Thymus (tissue), 11 donors: ENCODE results near the gene CCDC85A. TPM values are rescaled to one million over a fixed set of nuclear protein-coding genes. Genes with fewer than 3 reads are reported as not detected.

Experiments used
- DNase-seq, 9 donors: peaks; one replicate each; pipeline ENCODE4 v3.0.0-alpha.2; 2013; ENCODE audit warnings: low spot score in 9 of 9, low read depth in 6 of 9, missing footprints in 1 of 9
- H3K27ac ChIP-seq, 2 donors: one replicate each; pipeline ENCODE4 v1.5.1; 2013; ENCODE audit warnings: control low read depth in 1 of 2, low read depth in 1 of 2, low read length in 1 of 2, mild to moderate bottlenecking in 1 of 2, moderate library complexity in 1 of 2
- H3K27me3 ChIP-seq, 2 donors: one replicate each; pipeline ENCODE4 v1.5.1; 2013; ENCODE audit warnings: low read length in 1 of 2; ENCODE audit not compliant: control insufficient read depth in 2 of 2, insufficient read depth in 1 of 2
- H3K36me3 ChIP-seq, 2 donors: one replicate each; pipeline ENCODE4 v1.5.1; 2013; ENCODE audit warnings: low read length in 1 of 2, mild to moderate bottlenecking in 1 of 2, moderate library complexity in 1 of 2; ENCODE audit not compliant: control insufficient read depth in 2 of 2, insufficient read depth in 2 of 2
- H3K4me1 ChIP-seq, 2 donors: one replicate each; pipeline ENCODE4 v1.5.1; 2013; ENCODE audit warnings: low read length in 2 of 2; ENCODE audit not compliant: control insufficient read depth in 2 of 2, insufficient read depth in 2 of 2
- H3K4me3 ChIP-seq, 2 donors: one replicate each; pipeline ENCODE4 v1.5.1; 2013; ENCODE audit warnings: low read length in 2 of 2, control low read depth in 1 of 2, mild to moderate bottlenecking in 1 of 2
- H3K9me3 ChIP-seq, 2 donors: one replicate each; pipeline ENCODE4 v1.5.1; 2013; ENCODE audit warnings: low read length in 1 of 2, mild to moderate bottlenecking in 1 of 2; ENCODE audit not compliant: control insufficient read depth in 2 of 2, insufficient read depth in 1 of 2
- WGBS: extraction: QIAGEN DNeasy Blood & Tissue Kit; methylation state at CpG from one replicate; pipeline ENCODE4 v1.1.7; 2013; 5-methylcytosine and 5-hydroxymethylcytosine counted together
- polyA plus RNA-seq: library from polyadenylated mRNA; stranded (reverse); fragments of 200-250 nt; gene quantifications from one replicate; pipeline ENCODE4 v1.2.3, GENCODE V29; 2013
- total RNA-seq: library from RNA; stranded (reverse); fragments of 120-200 nt; gene quantifications from one replicate; pipeline ENCODE4 v1.2.4, GENCODE V29; 2013
- donor health status: healthy.

The CCDC85A gene
- total and polyA plus RNA-seq, 2 donors, result 0.21 to 0.76 TPM

- under 1% methylated on average over 64 of the region's 64 CpGs for WGBS
- Histone ChIP-seq H3K36me3 (no peaks in the 10 kb centered on the region), H3K27me3 (peaks cover 51 to 61% of the 10 kb centered on the region in 2 donors), H3K27ac (no peak overlapping the region), H3K9me3 (peaks cover 0 to 2% of the 10 kb centered on the region in 2 donors), H3K4me3 (peak overlapping the region in 1 of 2 donors; percentile 50), H3K4me1 (peaks cover 2 to 3% of the 10 kb centered on the region in 2 donors)
- peak in 2 of 9 donors; percentile 5 to 10 for DNase-seq
Observed at GRCh38 chr2:56184500-56185011, 766 bp downstream of the CCDC85A start.

- Histone ChIP-seq H3K27ac (no peak overlapping the region), H3K27me3 (peaks cover 51 to 61% of the 10 kb centered on the region in 2 donors)
- 4% methylated on average over 24 of the region's 24 CpGs for WGBS
Observed at GRCh38 chr2:56185101-56185581, 1.4 kb downstream of the CCDC85A start.

GRCh38 chr2:56185582-56186046 lies 1.8 kb downstream of the CCDC85A start:
- Histone ChIP-seq H3K27me3 (peaks cover 51 to 61% of the 10 kb centered on the region in 2 donors), H3K4me1 (peaks cover 2 to 3% of the 10 kb centered on the region in 2 donors), H3K36me3 (no peaks in the 10 kb centered on the region), H3K9me3 (peaks cover 0 to 2% of the 10 kb centered on the region in 2 donors), H3K27ac (no peak overlapping the region), H3K4me3 (peak overlapping the region in 1 of 2 donors; percentile 8)
- 2% methylated on average over 11 of the region's 11 CpGs for WGBS
- no peak for DNase-seq

More at GRCh38 chr2:56185101-56185581, 1.4 kb downstream of the CCDC85A start:
- H3K4me3 ChIP-seq, result peak overlapping the region; percentile 8 to 50
- peaks cover 2 to 3% of the 10 kb centered on the region in 2 donors for H3K4me1 ChIP-seq
- peaks cover 0 to 2% of the 10 kb centered on the region in 2 donors for H3K9me3 ChIP-seq
- no peak for DNase-seq
- H3K36me3 ChIP-seq, result no peaks in the 10 kb centered on the region

- no peak for DNase-seq
- Histone ChIP-seq H3K4me3 (no peak overlapping the region), H3K27ac (no peak overlapping the region), H3K36me3 (no peaks in the 10 kb centered on the region), H3K27me3 (peaks cover 7 to 10% of the 10 kb centered on the region in 2 donors), H3K4me1 (no peaks in the 10 kb centered on the region), H3K9me3 (no peaks in the 10 kb centered on the region)
Observed at GRCh38 chr2:56191617-56192016, 7.8 kb downstream of the CCDC85A start.

- DNase-seq, result no peak
- H3K9me3 ChIP-seq, result no peaks in the 10 kb centered on the region
- H3K4me3 ChIP-seq, result no peak overlapping the region
- no peaks in the 10 kb centered on the region for H3K36me3 ChIP-seq
- 97% methylated on average over 29 of the region's 29 CpGs for WGBS
- H3K4me1 ChIP-seq, result no peaks in the 10 kb centered on the region
- no peak overlapping the region for H3K27ac ChIP-seq
- H3K27me3 ChIP-seq, result no peaks in the 10 kb centered on the region
Observed at GRCh38 chr2:56192664-56193305, 9.0 kb downstream of the CCDC85A start.

- no peaks in the 10 kb centered on the region for H3K9me3 ChIP-seq
- H3K4me3 ChIP-seq, result no peak overlapping the region
- no peaks in the 10 kb centered on the region for H3K36me3 ChIP-seq
- no peaks in the 10 kb centered on the region for H3K27me3 ChIP-seq
- DNase-seq, result no peak
- no peak overlapping the region for H3K27ac ChIP-seq
- H3K4me1 ChIP-seq, result no peaks in the 10 kb centered on the region
Observed at GRCh38 chr2:56195563-56195962, 11.8 kb downstream of the CCDC85A start.

- no peak overlapping the region for H3K4me3 ChIP-seq
- 97% methylated on average over 7 of the region's 7 CpGs for WGBS
- no peaks in the 10 kb centered on the region for H3K4me1 ChIP-seq
- DNase-seq, result no peak
- H3K27ac ChIP-seq, result no peak overlapping the region
- H3K27me3 ChIP-seq, result no peaks in the 10 kb centered on the region
- no peaks in the 10 kb centered on the region for H3K36me3 ChIP-seq
- H3K9me3 ChIP-seq, result no peaks in the 10 kb centered on the region
Observed at GRCh38 chr2:56197816-56198215, 14.0 kb downstream of the CCDC85A start.

GRCh38 chr2:56198936-56199335 lies 15.1 kb downstream of the CCDC85A start:
- H3K36me3 ChIP-seq, result no peaks in the 10 kb centered on the region
- H3K27ac ChIP-seq, result no peak overlapping the region
- 94% methylated on average over 1 of the region's 1 CpG for WGBS
- no peak for DNase-seq
- no peaks in the 10 kb centered on the region for H3K9me3 ChIP-seq
- no peaks in the 10 kb centered on the region for H3K27me3 ChIP-seq
- H3K4me3 ChIP-seq, result no peak overlapping the region
- no peaks in the 10 kb centered on the region for H3K4me1 ChIP-seq

- H3K27me3 ChIP-seq, result no peaks in the 10 kb centered on the region
- no peak for DNase-seq
- no peak overlapping the region for H3K27ac ChIP-seq
- H3K4me3 ChIP-seq, result no peak overlapping the region
- H3K36me3 ChIP-seq, result no peaks in the 10 kb centered on the region
- H3K4me1 ChIP-seq, result no peaks in the 10 kb centered on the region
- WGBS, result 90% methylated on average over 1 of the region's 1 CpG
- H3K9me3 ChIP-seq, result no peaks in the 10 kb centered on the region
Observed at GRCh38 chr2:56199492-56199891, 15.7 kb downstream of the CCDC85A start.
